HepG2 (cell line): ENCODE results near the gene ABCA4. TPM values are rescaled to one million over a fixed set of nuclear protein-coding genes. Genes with fewer than 3 reads are reported as not detected.

Experiments
- ATRX ChIP-seq: sonication (generic); formaldehyde crosslinking; IDR thresholded peaks from 2 replicates; pipeline ENCODE4 v1.4.0; 2020; ENCODE audit warnings: missing genetic modification reagents, borderline replicate concordance
- CCAR2 ChIP-seq: fragments of 200-400 bp; formaldehyde crosslinking; optimal IDR thresholded peaks from 2 replicates; pipeline ENCODE3; 2018; ENCODE audit warnings: low read depth, mild to moderate bottlenecking, low read length, moderate library complexity
- FOXP1 ChIP-seq, 2 experiments: fragments of 450-650 bp in 1 of 2; IDR thresholded peaks; 2 replicates each; pipeline ENCODE4 v1.6.1; 2017 to 2018; ENCODE audit warnings: antibody characterized with exemption in 1 of 2
- HOXA9 ChIP-seq: sonication (generic); formaldehyde crosslinking; IDR thresholded peaks from 2 replicates; pipeline ENCODE4 v1.8.1; 2022; ENCODE audit warnings: missing genetic modification reagents, mild to moderate bottlenecking, moderate library complexity, borderline replicate concordance
- MED13 ChIP-seq: sonication (generic); formaldehyde crosslinking; IDR thresholded peaks from 2 replicates; pipeline ENCODE4 v1.5.0; 2020; ENCODE audit warnings: missing genetic modification reagents
- NFKBIZ ChIP-seq: IDR thresholded peaks from 2 replicates; pipeline ENCODE4 v1.6.1; 2018; ENCODE audit warnings: missing genetic modification reagents, missing compliant biosample characterization
- RFXAP ChIP-seq: sonication (generic); formaldehyde crosslinking; IDR thresholded peaks from 2 replicates; pipeline ENCODE4 v1.4.0; 2020; ENCODE audit warnings: missing genetic modification reagents, borderline replicate concordance
- STAG1 ChIP-seq: sonication (generic); formaldehyde crosslinking; IDR thresholded peaks from 2 replicates; pipeline ENCODE4 v1.4.0; 2020; ENCODE audit warnings: missing genetic modification reagents
- TGIF2 ChIP-seq: IDR thresholded peaks from 2 replicates; pipeline ENCODE4 v1.6.1; 2016; ENCODE audit warnings: control low read depth, missing compliant biosample characterization
- ZNF160 ChIP-seq: sonication (generic); formaldehyde crosslinking; IDR thresholded peaks from 2 replicates; pipeline ENCODE4 v1.8.0; 2022; ENCODE audit warnings: mild to moderate bottlenecking, inconsistent platforms, missing genetic modification reagents
- ZSCAN9 ChIP-seq: IDR thresholded peaks from 2 replicates; pipeline ENCODE4 v1.6.1; 2016; ENCODE audit warnings: borderline replicate concordance
- polyA plus RNA-seq, 8 experiments: library from polyadenylated mRNA; depleted of rRNA in 3 of 8; stranded (reverse) in 7 of 8; unstranded in 1 of 8; fragments of >200 nt; fragmentation: Illumina TruSeq in 4 of 8; extraction: Trizol in 4 of 8; gene quantifications; 2 replicates each; pipeline versions ENCODE4 v1.2.1 to v1.2.3, GENCODE V29; 2011 to 2016; ENCODE audit warnings: low read depth in 4 of 8, missing spikeins in 1 of 8, mixed read lengths in 1 of 8; ENCODE audit not compliant: insufficient read depth in 1 of 8
- total RNA-seq, 5 experiments: library from RNA; depleted of rRNA; stranded (reverse); fragments of >200 nt; fragmentation: Illumina TruSeq; extraction: Trizol; gene quantifications; 2 replicates each; pipeline ENCODE4 v1.2.3, GENCODE V29; 2016; ENCODE audit warnings: low read depth in 1 of 5
- TF ChIP-seq, protein P1 (sequence below): sonication (generic); formaldehyde crosslinking; IDR thresholded peaks from 2 replicates; pipeline ENCODE4 v1.5.0; 2020; ENCODE audit warnings: mild to moderate bottlenecking, missing genetic modification reagents, borderline replicate concordance
- TF ChIP-seq, protein P2 (sequence below): sonication (generic); formaldehyde crosslinking; IDR thresholded peaks from 2 replicates; pipeline ENCODE4 v1.4.0; 2020; ENCODE audit warnings: missing genetic modification reagents

ABCA4 gene
- total and polyA plus RNA-seq, 2 of the 13 experiments (the other 11 are each of a cell fraction or from before 2014, with no cell fraction given): 0.24 to 0.67 TPM

DNA sequence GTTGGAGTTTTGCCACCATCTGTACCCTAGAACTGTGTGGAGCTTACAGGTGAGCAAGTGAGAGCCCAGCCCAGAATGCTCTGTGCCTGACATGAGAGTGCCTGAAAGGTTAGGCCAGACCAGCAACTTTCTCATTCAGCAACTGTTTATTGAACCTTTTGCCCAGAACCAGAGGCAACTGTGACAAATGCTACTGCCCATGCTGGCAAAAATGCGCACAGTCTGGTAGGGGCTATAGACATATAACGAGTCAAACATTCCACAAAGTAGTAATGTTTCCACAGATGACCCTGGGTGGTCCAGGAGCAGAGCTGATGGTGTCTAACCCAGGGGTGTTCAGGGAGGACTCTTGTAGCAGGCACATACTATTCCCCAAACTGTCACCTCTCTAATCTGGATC, 155.7 kb downstream of the ABCA4 start (continued):
- TF ChIP-seq FOXP1 (IDR thresholded peaks at IDR 0.05) (no peak), FOXP1 (CRISPR knock-in tag; IDR thresholded peaks at IDR 0.05) (no peak), NFKBIZ (CRISPR knock-in tag) (no peak), MED13 (CRISPR knock-in tag) (no peak), TGIF2 (no peak), ZSCAN9 (CRISPR knock-in tag) (no peak), CCAR2 (no peak), ZNF160 (CRISPR knock-in tag) (no peak), STAG1 (CRISPR knock-in tag) (no peak), RFXAP (CRISPR knock-in tag) (no peak), ATRX (no peak), HOXA9 (CRISPR knock-in tag) (no peak)
- TF ChIP-seq, protein P1, sequence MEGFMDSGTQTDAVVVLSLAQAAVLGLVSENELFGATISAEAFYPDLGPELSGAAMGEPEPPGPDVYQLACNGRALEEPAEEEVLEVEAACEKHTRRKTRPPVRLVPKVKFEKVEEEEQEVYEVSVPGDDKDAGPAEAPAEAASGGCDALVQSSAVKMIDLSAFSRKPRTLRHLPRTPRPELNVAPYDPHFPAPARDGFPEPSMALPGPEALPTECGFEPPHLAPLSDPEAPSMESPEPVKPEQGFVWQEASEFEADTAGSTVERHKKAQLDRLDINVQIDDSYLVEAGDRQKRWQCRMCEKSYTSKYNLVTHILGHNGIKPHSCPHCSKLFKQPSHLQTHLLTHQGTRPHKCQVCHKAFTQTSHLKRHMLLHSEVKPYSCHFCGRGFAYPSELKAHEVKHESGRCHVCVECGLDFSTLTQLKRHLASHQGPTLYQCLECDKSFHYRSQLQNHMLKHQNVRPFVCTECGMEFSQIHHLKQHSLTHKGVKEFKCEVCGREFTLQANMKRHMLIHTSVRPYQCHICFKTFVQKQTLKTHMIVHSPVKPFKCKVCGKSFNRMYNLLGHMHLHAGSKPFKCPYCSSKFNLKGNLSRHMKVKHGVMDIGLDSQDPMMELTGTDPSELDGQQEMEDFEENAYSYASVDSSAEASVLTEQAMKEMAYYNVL (CRISPR knock-in tag): no peak
- TF ChIP-seq, protein P2, sequence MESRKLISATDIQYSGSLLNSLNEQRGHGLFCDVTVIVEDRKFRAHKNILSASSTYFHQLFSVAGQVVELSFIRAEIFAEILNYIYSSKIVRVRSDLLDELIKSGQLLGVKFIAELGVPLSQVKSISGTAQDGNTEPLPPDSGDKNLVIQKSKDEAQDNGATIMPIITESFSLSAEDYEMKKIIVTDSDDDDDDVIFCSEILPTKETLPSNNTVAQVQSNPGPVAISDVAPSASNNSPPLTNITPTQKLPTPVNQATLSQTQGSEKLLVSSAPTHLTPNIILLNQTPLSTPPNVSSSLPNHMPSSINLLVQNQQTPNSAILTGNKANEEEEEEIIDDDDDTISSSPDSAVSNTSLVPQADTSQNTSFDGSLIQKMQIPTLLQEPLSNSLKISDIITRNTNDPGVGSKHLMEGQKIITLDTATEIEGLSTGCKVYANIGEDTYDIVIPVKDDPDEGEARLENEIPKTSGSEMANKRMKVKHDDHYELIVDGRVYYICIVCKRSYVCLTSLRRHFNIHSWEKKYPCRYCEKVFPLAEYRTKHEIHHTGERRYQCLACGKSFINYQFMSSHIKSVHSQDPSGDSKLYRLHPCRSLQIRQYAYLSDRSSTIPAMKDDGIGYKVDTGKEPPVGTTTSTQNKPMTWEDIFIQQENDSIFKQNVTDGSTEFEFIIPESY: no peak
